22Rv1 (cell line): Measurements from ENCODE around the gene KIF3B.

Source experiments
- ZFX ChIP-seq: fragments of 450-650 bp; IDR thresholded peaks from 2 replicates; pipeline ENCODE4 v1.6.1; 2017; ENCODE audit warnings: antibody characterized with exemption, borderline replicate concordance
- TF ChIP-seq, protein P1 (sequence below): fragments of 450-650 bp; IDR thresholded peaks from 2 replicates; pipeline ENCODE4 v1.5.1; 2017; ENCODE audit warnings: mild to moderate bottlenecking

GRCh38 chr20:32326504-32326845 is 49.0 kb downstream of the KIF3B start:
- TF ChIP-seq, protein P1, sequence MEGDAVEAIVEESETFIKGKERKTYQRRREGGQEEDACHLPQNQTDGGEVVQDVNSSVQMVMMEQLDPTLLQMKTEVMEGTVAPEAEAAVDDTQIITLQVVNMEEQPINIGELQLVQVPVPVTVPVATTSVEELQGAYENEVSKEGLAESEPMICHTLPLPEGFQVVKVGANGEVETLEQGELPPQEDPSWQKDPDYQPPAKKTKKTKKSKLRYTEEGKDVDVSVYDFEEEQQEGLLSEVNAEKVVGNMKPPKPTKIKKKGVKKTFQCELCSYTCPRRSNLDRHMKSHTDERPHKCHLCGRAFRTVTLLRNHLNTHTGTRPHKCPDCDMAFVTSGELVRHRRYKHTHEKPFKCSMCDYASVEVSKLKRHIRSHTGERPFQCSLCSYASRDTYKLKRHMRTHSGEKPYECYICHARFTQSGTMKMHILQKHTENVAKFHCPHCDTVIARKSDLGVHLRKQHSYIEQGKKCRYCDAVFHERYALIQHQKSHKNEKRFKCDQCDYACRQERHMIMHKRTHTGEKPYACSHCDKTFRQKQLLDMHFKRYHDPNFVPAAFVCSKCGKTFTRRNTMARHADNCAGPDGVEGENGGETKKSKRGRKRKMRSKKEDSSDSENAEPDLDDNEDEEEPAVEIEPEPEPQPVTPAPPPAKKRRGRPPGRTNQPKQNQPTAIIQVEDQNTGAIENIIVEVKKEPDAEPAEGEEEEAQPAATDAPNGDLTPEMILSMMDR, result no peak
- no peak for TF ChIP-seq ZFX
